H1 (cell line): ENCODE measurements around the gene ELF4. TPM values are rescaled to one million over a fixed set of nuclear protein-coding genes. Genes with fewer than 3 reads are reported as not detected.
A peak's percentile ranks its signal among the peaks of the same experiment; 100 is the strongest.

ENCODE experiments used
- CTCF ChIA-PET: fragments of 300-600 bp; sonication (Branson Sonifier 250); formaldehyde crosslinking; loops from one replicate; lab custom pipeline; 2021; ENCODE audit not compliant: partially characterized antibody; lab: Charles Lee
- POLR2A ChIA-PET: fragments of 300-600 bp; sonication (Branson Sonifier 250); formaldehyde crosslinking; loops from one replicate; lab custom pipeline; 2021; ENCODE audit warnings: inconsistent platforms; ENCODE audit not compliant: partially characterized antibody; lab: Charles Lee
- DNase-seq, 2 experiments: peaks; one replicate each; pipeline versions ENCODE4 v3.0.0 to v3.0.0-alpha.2; 2010 to 2022; ENCODE audit warnings: low spot score in 2 of 2, low read depth in 1 of 2, mixed read lengths in 1 of 2
- FAIRE-seq: peaks from 2 replicates; lab custom pipeline; 2011; peaks lifted over from hg19 to GRCh38; lab: Jason Lieb, UNC
- H2AFZ ChIP-seq: 2 replicates; pipeline ENCODE4 v1.8.1; 2012; ENCODE audit warnings: low read length, inconsistent platforms
- H2AK5ac ChIP-seq: 2 replicates; pipeline ENCODE4 v1.6.1; 2013; ENCODE audit warnings: low read depth, low read length
- H2BK120ac ChIP-seq: replicated peaks from 2 replicates; pipeline ENCODE3; 2013; ENCODE audit warnings: low read depth, low read length, inconsistent platforms
- H2BK12ac ChIP-seq: 2 replicates; pipeline ENCODE4 v1.6.1; 2013; ENCODE audit warnings: low read depth, low read length
- H2BK15ac ChIP-seq: 2 replicates; pipeline ENCODE4 v1.6.1; 2013; ENCODE audit warnings: low read length
- H2BK20ac ChIP-seq: 2 replicates; pipeline ENCODE4 v1.6.1; 2013; ENCODE audit warnings: low read length
- H2BK5ac ChIP-seq: 2 replicates; pipeline ENCODE4 v1.6.1; 2013; ENCODE audit warnings: low read depth, low read length
- H3K14ac ChIP-seq: 2 replicates; pipeline ENCODE4 v1.6.1; 2013; ENCODE audit warnings: inconsistent platforms; ENCODE audit not compliant: insufficient read length
- H3K18ac ChIP-seq: 2 replicates; pipeline ENCODE4 v1.6.1; 2013; ENCODE audit warnings: low read length; ENCODE audit errors: extremely low read depth
- H3K23ac ChIP-seq: 2 replicates; pipeline ENCODE4 v1.6.1; 2013; ENCODE audit warnings: inconsistent platforms; ENCODE audit not compliant: insufficient read length
- H3K23me2 ChIP-seq: 2 replicates; pipeline ENCODE4 v1.6.1; 2013; ENCODE audit warnings: low read depth, low read length
- H3K27ac ChIP-seq: 2 replicates; pipeline ENCODE4 v1.6.1; 2011; ENCODE audit warnings: low read depth, low read length, inconsistent platforms
- H3K27me3 ChIP-seq, 4 experiments: replicated peaks in 1 of 4; 1 replicate in 1 of 4; 2 replicates in 3 of 4; pipeline versions ENCODE4 v1.6.1 to v1.8.1; 2011 to 2013; ENCODE audit warnings: low read length in 3 of 4, mild to moderate bottlenecking in 3 of 4, inconsistent platforms in 2 of 4, mixed read lengths in 2 of 4, moderate library complexity in 1 of 4; ENCODE audit not compliant: control insufficient read depth in 3 of 4, insufficient read depth in 3 of 4; ENCODE audit errors: extremely low read depth in 1 of 4
- H3K36me3 ChIP-seq, 4 experiments: 2 replicates each; pipeline versions ENCODE4 v1.6.1 to v1.8.1; 2011 to 2013; ENCODE audit warnings: mild to moderate bottlenecking in 4 of 4, low read length in 3 of 4, moderate library complexity in 2 of 4, control low read depth in 1 of 4, inconsistent platforms in 1 of 4; ENCODE audit not compliant: insufficient read depth in 4 of 4, control insufficient read depth in 2 of 4
- H3K4ac ChIP-seq: replicated peaks from 2 replicates; pipeline ENCODE3; 2013; ENCODE audit warnings: low read length, low read depth, mixed read lengths, inconsistent platforms; ENCODE audit not compliant: insufficient read length
- H3K4me1 ChIP-seq, 4 experiments: replicated peaks in 1 of 4; 1 replicate in 1 of 4; 2 replicates in 3 of 4; pipeline versions ENCODE4 v1.6.1 to v1.8.1; 2011 to 2013; ENCODE audit warnings: low read length in 3 of 4, inconsistent platforms in 2 of 4, mixed read lengths in 1 of 4; ENCODE audit not compliant: insufficient read depth in 4 of 4, control insufficient read depth in 3 of 4
- H3K4me2 ChIP-seq, 2 experiments: 2 replicates each; pipeline versions ENCODE4 v1.6.1 to v1.8.1; 2011 to 2013; ENCODE audit warnings: low read depth in 2 of 2, low read length in 2 of 2, control low read depth in 1 of 2, inconsistent platforms in 1 of 2, mild to moderate bottlenecking in 1 of 2; ENCODE audit not compliant: insufficient read depth in 1 of 2
- H3K4me3 ChIP-seq, 4 experiments: fragments of 200-600, 300-600 bp in 1 of 4; sonication (generic), shearing (Covaris generic), sonication (Bioruptor Twin) in 1 of 4; 2 replicates each; pipeline versions ENCODE4 v1.5.1 to v1.8.1; 2011 to 2016; ENCODE audit warnings: low read length in 4 of 4, low read depth in 3 of 4, control low read depth in 2 of 4, inconsistent platforms in 2 of 4, mild to moderate bottlenecking in 2 of 4, mixed read lengths in 1 of 4, moderate library complexity in 1 of 4; ENCODE audit not compliant: insufficient read depth in 2 of 4; ENCODE audit errors: extremely low read depth in 1 of 4
- H3K56ac ChIP-seq: replicated peaks from 2 replicates; pipeline ENCODE3; 2013; ENCODE audit warnings: low read depth, mild to moderate bottlenecking, mixed read lengths, low read length, inconsistent platforms; ENCODE audit not compliant: insufficient read length
- H3K79me1 ChIP-seq: 2 replicates; pipeline ENCODE4 v1.6.1; 2013; ENCODE audit warnings: low read depth, low read length, control low read depth
- H3K79me2 ChIP-seq, 2 experiments: 2 replicates each; pipeline versions ENCODE4 v1.6.1 to v1.8.1; 2012 to 2013; ENCODE audit warnings: low read length in 2 of 2, mild to moderate bottlenecking in 2 of 2, inconsistent platforms in 1 of 2; ENCODE audit not compliant: insufficient read depth in 2 of 2, control insufficient read depth in 1 of 2
- H3K9ac ChIP-seq, 4 experiments: replicated peaks in 1 of 4; 1 replicate in 1 of 4; 2 replicates in 3 of 4; pipeline versions ENCODE4 v1.6.1 to v1.8.1; 2011 to 2013; ENCODE audit warnings: low read depth in 3 of 4, low read length in 3 of 4, control low read depth in 2 of 4, mild to moderate bottlenecking in 2 of 4, moderate library complexity in 2 of 4, inconsistent platforms in 1 of 4; ENCODE audit errors: extremely low read depth in 1 of 4
- H3K9me3 ChIP-seq, 2 experiments: 2 replicates each; pipeline versions ENCODE4 v1.6.1 to v1.8.1; 2012 to 2013; ENCODE audit warnings: mild to moderate bottlenecking in 2 of 2, moderate library complexity in 2 of 2, control low read depth in 1 of 2, inconsistent platforms in 1 of 2, low read depth in 1 of 2, low read length in 1 of 2, mixed read lengths in 1 of 2; ENCODE audit not compliant: insufficient read depth in 2 of 2
- H4K20me1 ChIP-seq, 2 experiments: replicated peaks in 1 of 2; 2 replicates each; pipeline versions ENCODE3 to v1.8.1; 2011 to 2013; ENCODE audit warnings: inconsistent platforms in 2 of 2, low read length in 2 of 2, mild to moderate bottlenecking in 1 of 2; ENCODE audit not compliant: insufficient read depth in 2 of 2, control insufficient read depth in 1 of 2
- H4K5ac ChIP-seq: 2 replicates; pipeline ENCODE4 v1.6.1; 2013; ENCODE audit warnings: low read length, low read depth, mixed read lengths, inconsistent platforms; ENCODE audit not compliant: insufficient read length
- H4K8ac ChIP-seq: 2 replicates; pipeline ENCODE4 v1.8.0; 2013; ENCODE audit warnings: mild to moderate bottlenecking, moderate library complexity, low read length, inconsistent platforms; ENCODE audit not compliant: insufficient read depth; ENCODE audit errors: extremely low read depth
- H4K91ac ChIP-seq: replicated peaks from 2 replicates; pipeline ENCODE3; 2013; ENCODE audit warnings: low read length, mixed read lengths, inconsistent platforms; ENCODE audit not compliant: insufficient read length
- ASH2L ChIP-seq: fragments of 200-600, 300-600 bp; sonication (generic); IDR thresholded peaks from one replicate; pipeline ENCODE4 v1.7.1; 2017; ENCODE audit warnings: low read length
- CBX8 ChIP-seq: fragments of 300-800, 300-1000 bp; sonication (generic); IDR thresholded peaks from 2 replicates; pipeline ENCODE4 v1.7.1; 2016; ENCODE audit warnings: low read depth, low read length, borderline replicate concordance
- EZH2 ChIP-seq: fragments of 200-600 bp; sonication (generic); IDR thresholded peaks from 2 replicates; pipeline ENCODE4 v1.7.1; 2012; ENCODE audit warnings: low read depth, mild to moderate bottlenecking, moderate library complexity, low read length, inconsistent platforms; ENCODE audit not compliant: severe bottlenecking
- GTF2F1 ChIP-seq: IDR thresholded peaks from 2 replicates; pipeline ENCODE4 v1.6.1; 2012; ENCODE audit warnings: low read depth, low read length, improper control_type of control experiment, borderline replicate concordance
- HDAC6 ChIP-seq: IDR thresholded peaks from one replicate; pipeline ENCODE4 v1.7.1; 2012; ENCODE audit warnings: low read depth, mild to moderate bottlenecking, inconsistent platforms, low read length, moderate library complexity
- JUND ChIP-seq: IDR thresholded peaks from 2 replicates; pipeline ENCODE4 v1.6.1; 2011; ENCODE audit warnings: mild to moderate bottlenecking, improper control_type of control experiment, low read length
- MAFK ChIP-seq: IDR thresholded peaks from 2 replicates; pipeline ENCODE4 v1.6.1; 2012; ENCODE audit warnings: low read depth, mild to moderate bottlenecking, improper control_type of control experiment, low read length
- MAX ChIP-seq: IDR thresholded peaks from 2 replicates; pipeline ENCODE4 v1.6.1; 2012; ENCODE audit warnings: inconsistent platforms
- POLR2A ChIP-seq, 2 experiments: IDR thresholded peaks; 1 replicate in 1 of 2; 2 replicates in 1 of 2; pipeline ENCODE4 v1.6.1; 2011; ENCODE audit warnings: low read depth in 2 of 2, low read length in 2 of 2, mild to moderate bottlenecking in 2 of 2; ENCODE audit errors: control extremely low read depth in 1 of 2
- POU5F1 ChIP-seq: IDR thresholded peaks from 2 replicates; pipeline ENCODE4 v1.6.1; 2011; ENCODE audit warnings: low read depth, mild to moderate bottlenecking, low read length, moderate library complexity
- SIRT6 ChIP-seq: IDR thresholded peaks from one replicate; pipeline ENCODE4 v1.7.1; 2012; ENCODE audit warnings: low read length, inconsistent platforms
- SP1 ChIP-seq: IDR thresholded peaks from 2 replicates; pipeline ENCODE4 v1.6.1; 2011; ENCODE audit warnings: low read depth, low read length
- SUZ12 ChIP-seq: fragments of 200-600 bp; sonication (generic); IDR thresholded peaks from 2 replicates; pipeline ENCODE4 v1.6.1; 2012; ENCODE audit warnings: mild to moderate bottlenecking, inconsistent platforms, low read length, moderate library complexity, mixed read lengths
- USF2 ChIP-seq: IDR thresholded peaks from 2 replicates; pipeline ENCODE4 v1.6.1; 2011; ENCODE audit warnings: low read length, improper control_type of control experiment
- WGBS, 2 experiments: shearing (Covaris generic) in 1 of 2; methylation state at CpG; one replicate each; pipeline versions ENCODE4 v1.1.6 to v1.1.7; 2013 to 2015; ENCODE audit warnings: low lambda C conversion rate in 2 of 2, mixed read lengths in 2 of 2, inconsistent platforms in 1 of 2, low coverage in 1 of 2, missing lambda C conversion rate in 1 of 2; ENCODE audit not compliant: insufficient replicate concordance in 2 of 2, insufficient coverage in 1 of 2, insufficient read length in 1 of 2; ENCODE audit errors: extremely low coverage in 1 of 2, missing lambda C conversion rate in 1 of 2; 5-methylcytosine and 5-hydroxymethylcytosine counted together
- polyA plus RNA-seq, 7 experiments: library from polyadenylated mRNA; depleted of rRNA in 3 of 7; stranded (reverse) in 5 of 7; unstranded in 2 of 7; fragments of >200 nt in 5 of 7; fragments of 200-250 nt in 2 of 7; gene quantifications; 1 replicate in 5 of 7; 2 replicates in 1 of 7; 4 replicates in 1 of 7; pipeline versions ENCODE4 v1.2.1 to v1.2.3, GENCODE V29; 2011 to 2013; ENCODE audit warnings: missing spikeins in 2 of 7, mixed read lengths in 2 of 7
- total RNA-seq: library from RNA; stranded (reverse); fragmentation: NEBNext Ultra II Directional; extraction: Animal tissue kit (Norgen Biotek cat#: 25700); gene quantifications from 2 replicates; pipeline ENCODE4 v1.2.1, GENCODE V29; 2021

Gene ELF4
- total and polyA plus RNA-seq, 2 of the 8 experiments (the other 6 are each of a cell fraction or from before 2014, with no cell fraction given): 1.8 to 2.0 TPM

GRCh38 chrX:130047416-130047815 lies 62.9 kb downstream of the ELF4 start:
- H2BK120ac ChIP-seq: no peak overlapping the region
- DNase-seq (no peak), FAIRE-seq (peak; percentile 36)
- H3K56ac ChIP-seq: no peak overlapping the region
- H3K79me1 ChIP-seq: no peaks in the 10 kb centered on the region
- H4K91ac ChIP-seq: no peak overlapping the region
- H3K18ac ChIP-seq: no peak overlapping the region
- no peak overlapping the region for H4K8ac ChIP-seq
- no peaks in the 10 kb centered on the region for H3K27me3 ChIP-seq
- H3K23me2 ChIP-seq: no peaks in the 10 kb centered on the region
- no peak overlapping the region for H3K27ac ChIP-seq
- H2BK12ac ChIP-seq: no peak overlapping the region
- H2AFZ ChIP-seq: no peak overlapping the region
- no peak overlapping the region for H3K23ac ChIP-seq
- H2AK5ac ChIP-seq: no peak overlapping the region
- H3K4me1 ChIP-seq: no peaks in the 10 kb centered on the region
- H3K9me3 ChIP-seq: no peaks in the 10 kb centered on the region; a peak in 1 of 4 replicates
- ChIA-PET CTCF (interaction anchor here (1.4 to 2.7 kb wide), 3 partner anchors 13 to 23 kb away, joined by 3 to 6 read pairs (median 5); no protein-coding TSS in a partner anchor), POLR2A (no interaction called here)
- H3K4ac ChIP-seq: no peak overlapping the region
- 78% methylated on average over 4 of the region's 5 CpGs; no CpG with 5 or more reads in 1 of the 2 experiments for WGBS, 2 experiments
- no peak overlapping the region for H3K4me3 ChIP-seq
- no peak overlapping the region for H3K14ac ChIP-seq
- no peak overlapping the region for H3K4me2 ChIP-seq
- H3K9ac ChIP-seq: no peak overlapping the region
- H4K20me1 ChIP-seq: no peaks in the 10 kb centered on the region
- peaks cover 0 to 5% (median 1%) of the 10 kb centered on the region in 4 experiments; a peak in 3 of 8 replicates for H3K36me3 ChIP-seq
- no peaks in the 10 kb centered on the region for H3K79me2 ChIP-seq
- H2BK15ac ChIP-seq: no peak overlapping the region
- H2BK20ac ChIP-seq: no peak overlapping the region
- no peak overlapping the region for H4K5ac ChIP-seq
- no peak overlapping the region for H2BK5ac ChIP-seq
- TF ChIP-seq POU5F1 (no peak), CBX8 (no peak), SUZ12 (no peak), MAFK (no peak), JUND (no peak), SIRT6 (no peak), USF2 (no peak), HDAC6 (no peak), ASH2L (no peak), POLR2A (IDR thresholded peaks at IDR 0.05; ENCODE audit: control extremely low read depth in 1 of 2, low read depth in 2 of 2, low read length in 2 of 2) (no peak), MAX (no peak), EZH2 (no peak), SP1 (no peak), GTF2F1 (no peak)
